HG03196 (cell line): ENCODE data around the gene TRPV4.

Source experiments
- ATAC-seq: cut with Tn5 transposase; IDR thresholded peaks from one replicate; pipeline ENCODE4 v1.9.1; 2021; ENCODE audit not compliant: unreplicated experiment

Gene TRPV4

DNA sequence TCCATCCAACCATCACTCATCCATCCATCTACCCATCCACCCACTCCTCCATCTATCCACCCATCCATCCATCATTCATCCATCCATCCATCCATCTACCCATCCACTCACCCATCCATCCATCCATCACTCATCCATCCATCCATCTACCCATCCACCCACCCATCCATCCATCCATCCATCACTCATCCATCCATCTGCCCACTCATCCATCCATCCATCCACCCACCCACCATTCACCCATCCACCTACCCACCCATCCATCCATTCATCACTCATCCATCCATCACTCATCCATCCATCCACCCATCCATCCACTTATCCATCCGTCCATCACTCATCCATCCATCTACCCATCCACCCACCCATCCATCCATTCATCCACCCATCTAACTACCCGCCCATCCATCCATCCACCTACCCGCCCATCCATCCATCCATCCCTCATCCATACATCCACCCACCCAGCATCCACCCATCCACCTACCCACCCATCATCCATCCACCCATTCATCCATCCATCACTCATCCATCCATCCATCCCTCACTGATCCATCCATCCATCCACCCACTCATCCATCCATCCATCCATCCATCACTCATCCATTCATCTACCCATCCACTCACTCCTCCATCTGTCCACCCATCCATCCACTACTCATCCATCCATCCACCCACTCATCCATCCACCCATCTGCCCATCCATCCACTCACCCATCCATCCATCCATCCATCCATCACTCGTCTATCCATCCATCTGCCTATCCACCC lies 24.1 kb downstream of the TRPV4 start:
- ATAC-seq: no peak

- no peak for ATAC-seq
Measured at GRCh38 chr12:109807954-109808643, 25.1 kb downstream of the TRPV4 start.

DNA sequence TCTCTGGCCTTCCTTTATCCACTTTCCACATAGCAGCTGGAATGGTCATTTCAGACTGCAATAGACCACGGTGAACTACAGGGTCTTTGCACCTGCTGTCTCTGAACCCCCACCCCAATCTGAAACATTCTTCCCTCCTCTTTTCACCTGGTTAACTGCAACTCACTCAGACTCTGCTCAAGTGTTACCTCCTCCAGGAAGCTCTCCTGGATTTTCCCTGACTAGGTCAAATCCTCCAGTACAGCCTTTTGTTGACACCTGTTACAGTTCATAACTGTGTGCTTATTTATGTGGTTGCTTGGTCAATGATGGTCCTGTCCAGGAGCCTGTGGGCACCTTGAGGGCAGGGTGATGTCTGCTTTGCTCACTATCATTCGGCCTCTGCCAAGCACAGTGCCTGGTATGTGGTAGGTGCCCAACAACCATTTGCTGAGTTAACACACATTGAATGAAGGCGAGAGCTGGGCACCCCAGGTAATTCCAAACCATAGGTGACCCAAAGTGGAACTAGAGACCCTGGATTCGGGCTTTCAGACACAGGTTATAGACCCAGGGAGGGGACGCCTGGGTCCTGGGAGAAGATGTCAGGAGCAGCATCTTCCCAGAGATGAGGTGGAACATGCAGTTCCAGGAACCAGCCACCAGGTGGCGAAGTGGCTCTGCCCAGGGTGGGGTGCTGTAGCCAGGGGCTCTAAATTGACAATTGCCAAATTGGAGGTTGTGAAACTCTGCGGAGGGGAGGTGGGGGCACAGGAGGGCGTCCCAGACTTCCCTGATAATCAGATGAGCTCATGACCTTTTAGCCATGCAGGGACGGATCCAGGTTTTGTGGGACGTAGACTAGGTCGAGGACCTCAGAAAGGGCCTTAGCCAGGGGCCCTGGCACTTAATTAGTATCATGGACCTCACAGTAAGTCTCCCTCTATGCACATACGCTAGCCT lies 28.1 kb downstream of the TRPV4 start:
- ATAC-seq: no peak

GRCh38 chr12:109803678-109804077 lies 29.5 kb downstream of the TRPV4 start:
- no peak for ATAC-seq

GRCh38 chr12:109802828-109803227 lies 30.4 kb downstream of the TRPV4 start:
- no peak for ATAC-seq

DNA sequence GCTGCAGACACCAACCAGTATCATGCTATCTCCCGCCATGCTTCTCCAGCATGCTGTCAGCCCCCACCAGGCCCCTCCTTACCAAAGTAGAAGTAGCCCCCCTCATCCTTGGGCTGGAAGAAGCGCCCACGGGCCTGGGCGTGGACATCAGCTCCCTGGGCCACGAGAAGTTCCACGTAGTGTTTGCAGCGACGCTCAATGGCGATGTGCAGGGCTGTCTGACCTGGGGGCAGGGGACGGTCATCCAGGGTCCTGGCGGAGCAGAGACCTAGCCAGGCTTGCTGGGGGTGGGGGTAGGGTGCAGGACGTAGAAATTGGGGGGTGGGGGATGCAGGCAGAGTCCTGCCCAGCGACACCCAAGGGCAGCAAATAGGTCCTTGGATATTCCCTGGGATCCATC lies 32.7 kb downstream of the TRPV4 start:
- ATAC-seq: no peak

DNA sequence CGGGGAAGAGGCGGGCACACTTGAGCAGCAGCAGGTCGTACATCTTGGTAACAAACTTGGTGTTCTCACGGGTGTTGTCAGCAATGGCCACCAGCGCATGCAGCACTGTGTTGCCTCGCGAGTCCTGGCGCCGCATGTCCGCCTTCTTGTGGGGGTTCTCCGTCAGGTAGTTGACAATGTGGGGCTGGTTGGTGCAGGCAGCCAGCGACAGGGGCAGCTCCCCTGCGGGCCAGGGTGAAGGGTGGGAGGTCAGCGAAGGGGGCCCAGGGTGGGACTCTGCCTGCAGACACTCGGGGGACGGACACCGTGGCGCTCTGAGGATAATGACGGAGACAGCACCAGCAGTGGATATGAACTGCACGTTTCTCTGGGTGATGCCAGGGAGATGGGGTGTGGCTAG lies 34.5 kb downstream of the TRPV4 start:
- no peak for ATAC-seq

DNA sequence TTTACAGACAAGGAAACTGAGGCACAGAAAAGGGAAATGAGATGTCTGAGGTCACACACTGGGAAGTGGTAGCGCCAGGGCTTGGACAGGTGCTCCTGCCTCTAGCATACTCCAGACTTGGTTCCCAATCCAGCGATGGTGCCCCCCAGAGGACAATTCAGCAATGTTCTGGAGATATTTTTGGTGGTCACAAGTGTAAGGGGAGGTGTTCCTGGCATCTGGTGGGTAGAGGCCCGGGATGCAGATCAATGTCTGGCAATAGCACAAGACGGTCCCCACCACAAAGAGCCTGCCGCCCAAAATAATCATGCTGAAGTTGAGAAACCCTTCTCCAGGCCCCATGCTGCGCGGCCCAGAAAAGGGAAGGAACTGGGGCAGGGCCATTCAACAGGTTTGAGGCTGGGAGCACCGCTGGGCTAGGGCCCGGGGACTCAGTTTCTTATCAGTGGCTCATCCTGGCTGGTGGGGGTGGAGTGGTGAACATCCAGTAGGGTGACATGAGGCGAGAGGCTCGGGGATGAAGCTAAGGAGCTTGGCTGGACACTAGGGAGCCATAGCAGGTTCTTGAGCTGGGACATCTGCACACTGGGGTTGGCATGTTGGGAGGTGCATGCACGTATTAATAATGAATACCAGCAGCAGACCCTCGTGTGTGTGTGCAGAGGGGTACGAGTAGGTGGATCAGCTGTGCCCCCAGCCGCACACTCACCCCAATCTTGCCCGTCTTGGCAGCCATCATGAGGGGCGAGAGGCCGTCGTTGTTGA lies 35.1 kb downstream of the TRPV4 start:
- ATAC-seq: no peak

DNA sequence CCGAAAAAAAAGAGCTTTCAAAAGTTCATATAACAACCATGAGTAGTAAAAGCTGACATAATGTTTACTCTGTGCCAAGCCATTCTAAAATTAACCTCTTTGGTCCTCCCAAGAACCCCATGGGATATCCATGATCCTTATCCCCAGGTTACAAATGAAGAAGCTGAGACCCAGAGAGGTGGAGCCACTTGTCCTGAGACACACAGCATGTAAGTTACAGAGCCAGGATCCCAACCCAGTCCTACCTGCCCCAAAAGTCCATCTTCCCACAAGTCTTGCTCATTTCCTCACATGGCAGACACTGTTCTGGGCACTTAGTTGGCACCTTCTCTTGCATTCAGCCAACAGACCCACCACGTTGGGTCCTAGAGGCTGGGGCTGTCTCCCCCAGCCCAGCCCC lies 37.1 kb downstream of the TRPV4 start:
- no peak for ATAC-seq

GRCh38 chr12:109795023-109795422 lies 38.2 kb downstream of the TRPV4 start:
- no peak for ATAC-seq

DNA sequence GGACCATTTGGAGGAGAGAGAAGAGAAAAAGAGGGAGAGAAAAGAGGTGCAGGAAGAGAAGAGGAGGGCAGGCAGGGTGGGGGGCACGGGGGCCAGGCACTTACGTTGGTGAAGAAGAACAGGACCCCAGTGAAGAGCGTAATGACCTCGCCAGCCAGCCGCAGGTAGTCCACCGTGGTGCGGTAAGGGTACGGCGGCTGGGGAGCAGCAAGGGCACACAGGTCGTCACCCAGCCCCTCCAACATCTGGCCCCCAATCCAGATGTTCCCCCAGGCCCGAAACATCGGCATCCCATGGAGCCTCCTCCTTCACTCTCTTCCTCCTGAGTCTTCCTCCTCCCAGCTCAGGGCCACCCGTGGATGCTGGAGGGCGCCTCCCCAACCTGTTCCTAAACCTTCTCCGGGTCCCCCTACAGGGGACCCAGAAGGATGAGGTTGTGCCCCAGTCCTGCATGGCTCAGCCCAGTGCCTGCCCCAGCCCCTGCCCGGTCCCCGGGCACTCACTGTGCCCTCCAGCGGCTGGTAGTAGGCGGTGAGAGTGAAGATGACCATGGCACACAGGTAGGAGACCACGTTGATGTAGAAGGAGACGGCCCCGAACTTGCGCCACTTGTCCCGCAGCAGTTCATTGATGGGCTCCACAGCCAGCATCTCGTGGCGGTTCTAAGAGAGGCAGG lies 39.2 kb downstream of the TRPV4 start:
- ATAC-seq: no peak

DNA sequence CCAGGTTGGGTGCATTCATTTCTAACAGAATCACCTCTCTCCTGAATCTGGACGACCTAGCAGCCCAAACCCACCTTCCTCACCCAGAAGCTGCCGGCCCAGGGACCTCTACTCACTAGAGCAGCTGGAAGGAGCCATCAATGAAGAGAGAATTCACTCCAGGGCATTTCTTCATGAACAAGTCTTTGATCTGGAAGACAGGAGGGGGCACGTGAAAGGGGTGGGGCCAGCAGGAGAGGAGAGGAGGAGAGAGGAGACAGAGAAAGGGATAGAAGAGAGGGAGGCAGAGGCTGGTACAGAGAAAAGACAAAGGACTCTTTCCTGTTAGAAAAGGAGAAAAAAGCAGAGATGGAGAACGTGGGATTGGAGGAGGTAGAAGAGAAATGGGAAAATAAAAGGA lies 39.8 kb downstream of the TRPV4 start:
- ATAC-seq: no peak

DNA sequence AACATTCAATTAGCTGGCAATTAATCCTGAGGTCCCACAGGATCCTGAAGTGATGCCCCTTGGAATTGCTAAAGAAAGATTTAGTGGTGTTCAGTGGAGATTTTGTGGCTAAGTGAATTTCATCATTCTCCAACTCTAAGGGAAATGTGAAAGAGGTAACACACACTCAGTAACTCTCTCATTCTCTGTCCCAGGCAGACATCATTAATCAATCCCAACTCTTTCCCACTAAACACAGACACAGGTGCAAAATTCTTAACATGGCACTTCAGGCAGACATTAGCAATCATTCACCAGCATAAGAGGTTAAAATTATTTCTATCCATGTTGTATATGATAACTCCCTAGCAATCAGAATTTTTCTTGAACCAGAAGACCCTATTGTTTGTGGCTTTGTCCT lies 40.2 kb downstream of the TRPV4 start:
- ATAC-seq: no peak

- ATAC-seq: no peak
Measured at GRCh38 chr12:109789526-109790048, 43.6 kb downstream of the TRPV4 start.

- no peak for ATAC-seq
Measured at GRCh38 chr12:109786799-109787198, 46.4 kb downstream of the TRPV4 start.

GRCh38 chr12:109785854-109786253 lies 47.3 kb downstream of the TRPV4 start:
- no peak for ATAC-seq

DNA sequence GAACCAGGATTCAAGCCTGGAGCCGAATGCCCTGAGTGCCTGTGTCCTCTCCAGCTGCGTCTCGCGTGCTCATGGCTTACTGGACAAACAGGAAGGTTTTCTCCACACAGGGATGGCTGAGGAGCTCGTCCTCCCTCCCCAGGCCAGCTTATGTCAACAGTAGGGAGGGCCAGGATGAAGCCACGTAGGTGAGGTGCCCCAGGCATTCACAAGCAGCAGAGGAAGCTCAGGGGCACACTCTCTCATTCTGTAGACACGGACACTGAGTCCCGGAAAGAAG lies 49.3 kb downstream of the TRPV4 start:
- no peak for ATAC-seq

DNA sequence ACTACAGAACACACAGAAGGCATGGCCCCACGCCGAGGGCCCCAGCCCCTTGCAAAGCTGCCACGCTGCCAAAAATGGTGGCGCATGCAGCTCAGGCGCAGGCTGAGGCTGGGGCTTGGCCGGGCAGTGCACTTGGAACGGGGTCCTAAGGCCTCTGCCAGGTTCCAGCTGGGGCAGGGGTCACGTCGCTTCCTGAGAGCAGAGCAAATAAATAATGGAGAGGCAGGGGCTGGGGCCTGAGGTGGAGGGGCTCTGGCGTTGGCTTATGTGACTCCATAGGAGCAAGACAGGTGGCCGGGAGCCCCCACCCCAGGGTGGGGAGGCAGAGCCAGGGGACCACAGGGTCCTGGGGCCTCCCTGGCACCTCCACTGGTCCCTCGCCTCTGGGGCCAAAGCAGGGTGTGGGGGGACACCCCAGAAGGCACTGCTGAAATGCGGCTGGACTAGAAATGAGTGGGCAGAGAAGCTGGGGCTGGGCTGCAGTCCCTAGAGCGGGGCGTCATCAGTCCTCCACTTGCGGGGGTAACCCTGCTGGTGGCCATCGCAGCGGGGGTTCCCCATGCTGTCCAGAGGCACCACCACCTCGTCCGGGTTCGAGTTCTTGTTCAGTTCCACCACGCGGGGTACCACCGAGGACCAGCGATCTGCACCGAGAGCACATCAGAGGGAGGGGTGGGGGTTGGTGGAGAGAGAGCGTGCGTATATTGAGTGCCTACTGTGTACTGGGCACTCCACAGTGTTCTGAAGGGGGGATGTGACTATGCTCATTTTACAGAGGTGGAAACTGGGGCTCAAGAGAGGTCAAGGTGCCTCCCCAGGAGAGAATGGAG lies 49.8 kb downstream of the TRPV4 start:
- ATAC-seq: no peak

- ATAC-seq: no peak
Measured at GRCh38 chr12:109782326-109782703, 50.9 kb downstream of the TRPV4 start.
